ENCODE data around the gene SCYL3.

The SCYL3 gene

GRCh38 chr1:169915150-169915549 lies 21.5 kb upstream of the SCYL3 start:
- no peak overlapping the region for H3K4me3 ChIP-seq (replicated peaks; ENCODE audit: low read depth, low read length)
- no peak for DNase-seq (ENCODE audit: low read depth)
- TF ChIP-seq CTCF (IDR thresholded peaks at IDR 0.05; ENCODE audit: low read length, missing control alignments), result no peak

GRCh38 chr1:169914531-169914930 lies 20.8 kb upstream of the SCYL3 start:
- no peak overlapping the region for H3K4me3 ChIP-seq (replicated peaks; ENCODE audit: low read depth, low read length)
- peak; percentile 56 for DNase-seq (ENCODE audit: low read depth)
- no peak for TF ChIP-seq CTCF (IDR thresholded peaks at IDR 0.05; ENCODE audit: low read length, missing control alignments)

- H3K4me3 ChIP-seq (replicated peaks; ENCODE audit: low read depth, low read length), result no peak overlapping the region
- no peak for DNase-seq (ENCODE audit: low read depth)
- no peak for TF ChIP-seq CTCF (IDR thresholded peaks at IDR 0.05; ENCODE audit: low read length, missing control alignments)
Observed at GRCh38 chr1:169909499-169909898, 15.8 kb upstream of the SCYL3 start.

- H3K4me3 ChIP-seq (replicated peaks; ENCODE audit: low read depth, low read length), result no peak overlapping the region
- DNase-seq (ENCODE audit: low read depth), result peak; percentile 83
- TF ChIP-seq CTCF (IDR thresholded peaks at IDR 0.05; ENCODE audit: low read length, missing control alignments), result no peak
Observed at GRCh38 chr1:169906938-169907337, 13.2 kb upstream of the SCYL3 start.

GRCh38 chr1:169904834-169905233 lies 11.1 kb upstream of the SCYL3 start:
- no peak overlapping the region for H3K4me3 ChIP-seq (replicated peaks; ENCODE audit: low read depth, low read length)
- DNase-seq (ENCODE audit: low read depth), result no peak
- TF ChIP-seq CTCF (IDR thresholded peaks at IDR 0.05; ENCODE audit: low read length, missing control alignments), result no peak

DNA sequence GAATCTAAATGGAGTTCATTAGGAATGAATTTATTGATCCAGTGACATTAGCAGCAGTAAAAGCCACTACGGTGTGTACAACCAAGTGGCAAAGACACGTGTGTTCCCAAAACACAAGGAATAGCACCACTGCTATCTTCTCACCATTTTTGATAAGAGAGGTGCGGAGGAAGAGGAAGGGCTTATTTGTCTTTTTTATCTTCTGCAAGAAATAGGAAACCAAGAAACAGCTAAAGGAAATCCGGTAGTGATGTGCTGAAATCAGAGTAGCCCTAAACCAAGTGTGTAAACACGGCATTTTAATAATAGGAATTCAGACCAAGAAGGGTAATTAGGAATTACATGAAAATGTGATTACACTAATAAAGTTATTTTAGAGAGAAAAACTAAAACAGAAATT lies 9.1 kb upstream of the SCYL3 start:
- H3K4me3 ChIP-seq (replicated peaks; ENCODE audit: low read depth, low read length), result no peak overlapping the region
- TF ChIP-seq CTCF (IDR thresholded peaks at IDR 0.05; ENCODE audit: low read length, missing control alignments), result no peak
- DNase-seq (ENCODE audit: low read depth), result no peak

- TF ChIP-seq CTCF (IDR thresholded peaks at IDR 0.05; ENCODE audit: low read length, missing control alignments), result no peak
- DNase-seq (ENCODE audit: low read depth), result no peak
- H3K4me3 ChIP-seq (replicated peaks; ENCODE audit: low read depth, low read length), result no peak overlapping the region
Observed at GRCh38 chr1:169901115-169901514, 7.4 kb upstream of the SCYL3 start.

Measured in fibroblast of pulmonary artery (primary cell).